Measurements from ENCODE around the gene RAP1GAP2.

GRCh38 chr17:2933606-2934005 is 137.4 kb downstream of the RAP1GAP2 start:
- no peak for TF ChIP-seq CTCF (IDR thresholded peaks at IDR 0.05; ENCODE audit: insufficient read depth, low read depth, low read length)
- no peak for TF ChIP-seq EZH2 (IDR thresholded peaks at IDR 0.05; ENCODE audit: insufficient read depth, low read length)
